GM21619 (cell line): ENCODE results near the gene PDLIM4.

Source experiments
- ATAC-seq: cut with Tn5 transposase; IDR thresholded peaks from one replicate; pipeline ENCODE4 v1.9.1; 2021; ENCODE audit not compliant: unreplicated experiment

The PDLIM4 gene, protein sequence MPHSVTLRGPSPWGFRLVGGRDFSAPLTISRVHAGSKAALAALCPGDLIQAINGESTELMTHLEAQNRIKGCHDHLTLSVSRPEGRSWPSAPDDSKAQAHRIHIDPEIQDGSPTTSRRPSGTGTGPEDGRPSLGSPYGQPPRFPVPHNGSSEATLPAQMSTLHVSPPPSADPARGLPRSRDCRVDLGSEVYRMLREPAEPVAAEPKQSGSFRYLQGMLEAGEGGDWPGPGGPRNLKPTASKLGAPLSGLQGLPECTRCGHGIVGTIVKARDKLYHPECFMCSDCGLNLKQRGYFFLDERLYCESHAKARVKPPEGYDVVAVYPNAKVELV

DNA sequence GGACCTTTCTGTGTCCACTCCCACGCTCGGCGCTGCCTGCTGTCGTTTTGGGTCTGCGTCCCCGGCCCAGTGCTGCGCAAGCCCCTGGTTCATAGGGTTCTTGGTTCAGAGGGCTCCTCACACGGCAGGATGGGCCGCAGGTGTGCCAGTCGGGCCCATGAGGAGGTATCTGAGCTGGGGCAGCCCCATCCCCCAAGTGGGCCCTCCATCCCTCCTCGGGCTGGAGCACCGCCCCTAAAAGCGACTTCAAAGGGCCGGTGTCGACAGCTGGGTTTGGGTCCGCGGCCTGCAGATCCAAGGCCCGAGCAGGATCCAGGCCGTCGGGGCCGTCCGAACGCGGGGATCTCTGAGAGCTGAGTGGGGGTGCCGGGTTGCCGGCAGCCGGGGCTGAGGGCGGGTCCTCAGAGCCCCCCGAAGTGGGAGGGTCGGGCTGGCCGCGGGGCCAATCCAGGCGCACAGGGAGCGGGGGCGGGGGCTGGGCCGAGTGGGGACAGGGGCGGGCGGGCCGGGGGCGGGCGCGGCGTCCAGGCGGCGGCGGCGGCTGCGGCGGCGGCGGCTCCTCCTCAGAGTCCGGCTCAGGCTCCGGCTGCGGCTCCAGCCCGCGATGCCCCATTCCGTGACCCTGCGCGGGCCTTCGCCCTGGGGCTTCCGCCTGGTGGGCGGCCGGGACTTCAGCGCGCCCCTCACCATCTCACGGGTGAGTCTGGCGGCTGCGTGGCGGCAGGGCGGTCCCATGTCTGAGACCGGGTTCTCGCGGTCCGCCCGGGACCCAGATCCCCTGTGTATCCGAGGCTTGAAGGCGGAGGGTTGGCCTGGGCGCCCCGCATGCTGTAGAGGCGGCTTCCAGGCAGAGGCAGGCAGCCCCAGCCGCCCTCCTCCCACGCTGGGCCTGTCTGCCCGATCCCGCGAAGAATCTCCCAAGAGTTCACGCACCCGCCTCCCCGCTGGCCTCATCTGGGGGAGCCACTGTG, at the start of gene PDLIM4:
TSS of gene PDLIM4 (plus strand) at position 566 of the 971 bp plus-strand sequence. CDS start at position 605, 39 bp downstream.
- ATAC-seq = no peak

DNA sequence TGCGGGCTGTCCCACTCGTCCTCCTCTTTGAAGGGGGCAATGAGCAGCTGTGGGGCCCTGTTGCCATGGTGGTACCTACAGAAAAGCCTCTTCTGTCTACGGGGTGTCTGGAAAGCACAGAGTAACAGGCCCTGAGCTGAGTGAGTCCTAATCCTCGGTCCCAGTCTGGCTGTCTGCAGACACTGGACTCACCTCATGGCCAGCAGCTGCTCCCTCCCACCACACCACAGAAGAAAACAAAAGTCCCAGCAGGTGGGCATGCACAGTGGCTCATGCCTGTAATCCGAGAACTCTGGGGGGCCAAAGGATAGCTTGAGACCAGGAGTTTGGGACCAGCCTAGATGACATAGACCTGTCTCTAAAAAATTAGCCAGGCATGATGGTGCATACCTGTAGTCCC, 49.7 kb upstream of the PDLIM4 start:
- ATAC-seq = no peak

DNA sequence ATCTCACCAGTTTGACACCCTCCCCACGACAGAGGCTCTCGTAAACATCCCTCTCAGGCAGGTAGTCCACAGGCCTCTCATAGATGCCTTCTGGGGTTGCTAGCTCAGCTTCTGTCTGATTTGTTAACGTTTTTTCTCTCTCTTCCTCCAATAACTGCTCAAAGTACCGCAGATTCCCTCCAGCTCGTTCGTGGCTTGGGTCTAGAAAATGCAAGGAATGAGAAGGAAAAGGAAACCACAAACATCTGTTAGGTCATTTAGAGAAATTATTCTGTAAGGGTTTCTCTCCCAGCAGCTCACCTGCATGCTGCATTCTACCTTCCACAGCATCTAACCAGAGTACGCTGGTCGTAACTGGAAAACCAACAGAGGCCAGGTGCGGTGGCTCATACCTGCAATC, 48.4 kb upstream of the PDLIM4 start:
- no peak for ATAC-seq

DNA sequence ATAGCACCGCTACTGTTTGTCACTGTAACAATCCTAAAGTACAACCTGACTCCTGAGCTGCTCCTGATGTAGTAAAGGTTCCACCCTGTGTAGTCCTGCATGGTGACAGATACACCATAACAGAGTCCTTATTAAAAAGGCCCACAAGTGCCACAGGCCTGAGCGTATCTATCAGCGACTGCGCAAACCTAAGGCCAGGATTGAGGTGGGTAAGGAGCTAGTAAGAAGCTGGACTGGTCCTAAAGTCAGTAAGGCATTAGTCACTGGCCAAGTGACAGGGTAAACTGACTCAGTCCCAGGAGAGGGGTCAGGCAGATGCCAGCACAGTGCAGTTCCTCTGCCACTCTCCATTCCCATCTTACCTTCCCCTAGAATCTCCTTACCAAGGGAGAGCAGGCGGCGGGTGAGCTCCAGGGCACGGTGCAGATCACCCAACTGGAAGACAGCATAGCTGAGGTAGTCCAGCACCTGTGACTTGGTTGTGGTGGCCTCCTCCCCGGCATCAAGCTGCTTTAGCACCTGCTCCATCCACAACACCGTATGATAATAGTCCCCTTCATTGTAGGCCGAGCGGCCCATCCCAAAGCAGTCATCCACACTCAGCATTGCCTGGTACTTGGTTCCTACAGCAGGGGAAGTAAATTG, 47.5 kb upstream of the PDLIM4 start:
- no peak for ATAC-seq

DNA sequence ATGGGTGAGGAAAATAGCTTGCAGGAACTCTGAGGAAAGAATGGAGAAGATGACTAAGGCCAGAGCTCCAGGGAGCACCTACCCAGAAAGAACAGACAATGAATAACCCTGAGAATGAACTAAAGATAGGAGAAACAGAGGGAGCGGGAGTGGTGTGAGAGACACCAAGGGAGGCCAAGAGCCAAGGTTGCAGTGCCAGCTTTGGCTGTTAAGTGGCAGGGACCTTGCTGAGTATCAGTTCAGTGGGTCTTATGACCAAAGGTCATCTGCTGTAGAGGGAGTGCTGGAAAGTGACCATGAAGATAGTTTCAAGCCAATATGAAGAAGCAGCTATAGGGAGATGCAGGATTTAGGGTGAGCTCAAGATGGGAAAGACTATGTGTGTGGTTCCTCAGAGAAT, 46.6 kb upstream of the PDLIM4 start:
- no peak for ATAC-seq

DNA sequence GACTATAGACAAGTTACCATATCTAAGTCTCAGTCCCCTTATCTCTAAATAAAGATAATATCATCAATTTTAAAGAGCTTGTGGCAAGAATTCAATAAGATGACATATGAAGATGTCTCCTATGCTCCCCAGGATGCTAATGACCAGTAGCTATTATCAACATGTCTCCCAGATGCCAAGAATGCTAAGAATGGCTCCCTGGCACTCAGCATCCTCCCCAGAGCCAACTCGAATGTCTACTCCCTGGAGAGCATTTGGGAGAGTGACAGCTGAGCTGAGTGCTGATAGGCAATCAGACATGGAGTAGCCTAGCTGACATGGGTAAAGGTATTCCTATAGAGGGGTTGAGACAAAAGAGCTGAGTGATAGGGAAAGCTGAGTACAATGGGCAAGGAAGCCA, 45.7 kb upstream of the PDLIM4 start:
- no peak for ATAC-seq

DNA sequence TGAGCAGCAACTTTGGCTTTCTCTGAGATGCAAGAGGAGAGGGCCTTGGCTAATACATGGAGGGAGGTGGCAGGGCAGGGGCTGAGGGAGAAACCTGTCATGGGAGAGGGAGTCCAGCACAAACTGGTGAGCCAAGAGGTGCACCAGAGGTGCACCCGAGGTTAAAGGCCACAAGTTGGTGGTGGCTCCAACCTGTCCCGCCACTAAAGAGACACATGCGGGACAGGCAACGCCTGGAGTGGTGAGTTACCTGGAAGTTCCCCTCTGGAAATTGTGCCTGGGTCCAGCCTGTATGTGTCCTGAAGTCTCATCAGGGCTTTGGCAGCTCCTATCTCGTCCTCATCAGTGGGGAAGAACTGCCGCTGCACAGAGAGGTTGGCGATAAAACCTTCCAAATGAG, 43.8 kb upstream of the PDLIM4 start:
- no peak for ATAC-seq

DNA sequence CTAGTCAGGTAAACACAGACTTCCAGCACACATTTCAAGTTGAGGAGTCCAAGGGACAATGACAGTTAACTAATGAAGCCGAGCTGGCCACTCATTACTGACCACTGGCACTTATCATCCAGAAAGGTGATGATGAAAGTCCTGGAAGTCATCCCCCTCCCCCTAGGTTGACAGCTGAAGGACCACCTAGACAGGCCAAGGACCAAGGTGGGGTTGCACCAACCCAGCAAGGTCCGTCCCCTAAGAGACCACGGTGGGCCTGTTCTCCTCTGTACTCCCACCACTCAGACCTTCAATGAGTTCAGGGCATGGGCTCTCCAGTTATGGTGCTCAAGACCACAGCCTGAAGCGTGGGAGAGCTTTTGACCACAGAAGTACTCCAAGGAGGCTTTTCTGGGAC, 43.0 kb upstream of the PDLIM4 start:
- ATAC-seq = no peak

DNA sequence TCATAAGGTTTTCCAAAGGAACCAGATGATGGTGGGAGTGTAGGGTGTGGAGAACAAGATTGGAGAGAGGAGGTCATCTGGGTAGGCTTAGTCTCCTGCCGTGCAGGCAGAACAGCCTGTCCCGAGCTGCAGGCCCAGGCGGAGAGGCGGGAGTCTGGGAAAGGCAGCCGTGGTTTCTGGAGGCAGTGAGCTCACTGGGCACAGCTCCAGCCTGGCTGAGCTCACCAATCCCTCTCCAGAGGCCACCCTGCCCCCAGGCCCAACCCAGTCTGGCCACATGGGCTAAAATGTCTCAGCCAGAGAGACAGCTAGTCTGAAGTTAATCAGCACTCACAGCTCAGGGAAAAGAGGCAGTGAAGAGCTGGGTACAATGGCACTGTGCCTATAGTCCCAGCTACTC, 42.2 kb upstream of the PDLIM4 start:
- no peak for ATAC-seq

DNA sequence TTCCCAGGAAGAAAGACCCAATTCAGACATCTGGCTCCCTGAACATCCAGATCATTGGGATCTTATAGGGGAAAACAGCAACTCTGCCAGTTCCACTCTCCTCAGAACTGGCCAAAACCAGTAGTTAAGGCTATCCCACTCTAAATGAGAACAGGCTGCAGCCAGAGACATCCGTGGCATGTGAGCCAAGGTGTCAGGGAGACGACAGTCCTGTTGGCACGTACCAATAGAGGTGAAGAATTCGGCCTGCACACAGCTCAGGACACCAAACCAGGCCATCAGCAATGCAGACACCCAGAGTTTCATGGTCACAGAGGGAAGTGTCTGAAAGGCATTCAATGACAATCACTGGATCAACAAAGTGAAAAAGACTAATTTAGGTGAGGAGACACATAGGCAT, 39.2 kb upstream of the PDLIM4 start:
- ATAC-seq = no peak

DNA sequence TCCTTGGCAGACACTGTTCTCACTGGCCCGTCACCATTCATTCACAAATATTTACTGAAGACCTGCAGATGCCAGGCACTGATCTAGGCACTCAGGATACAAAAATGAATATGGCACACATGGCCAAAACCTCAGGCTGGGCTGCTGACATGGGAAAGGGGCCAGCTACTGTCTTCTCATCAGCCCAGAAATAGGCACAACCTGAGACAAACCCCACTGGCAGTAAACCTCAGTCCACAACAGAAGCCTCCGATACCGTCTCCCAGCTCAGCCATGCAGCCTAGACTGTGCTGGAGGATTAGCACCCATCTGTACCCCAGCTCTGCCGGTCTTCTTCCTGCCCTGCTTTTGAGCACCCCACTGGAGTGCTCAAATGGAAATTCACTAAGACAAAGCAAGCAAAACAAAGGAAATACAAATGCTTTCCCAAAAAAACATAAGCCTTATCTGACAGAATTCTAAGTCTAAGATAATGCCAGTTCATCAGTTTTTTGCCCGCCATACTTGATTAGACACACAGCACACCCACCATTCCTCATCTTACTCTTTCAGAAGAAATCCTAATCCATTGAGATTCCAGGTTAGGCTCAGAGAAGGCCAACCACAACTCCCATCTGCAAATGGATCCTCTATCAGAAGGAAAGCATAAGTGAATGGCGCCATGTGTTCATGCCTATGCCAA, 38.1 kb upstream of the PDLIM4 start:
- ATAC-seq = no peak

DNA sequence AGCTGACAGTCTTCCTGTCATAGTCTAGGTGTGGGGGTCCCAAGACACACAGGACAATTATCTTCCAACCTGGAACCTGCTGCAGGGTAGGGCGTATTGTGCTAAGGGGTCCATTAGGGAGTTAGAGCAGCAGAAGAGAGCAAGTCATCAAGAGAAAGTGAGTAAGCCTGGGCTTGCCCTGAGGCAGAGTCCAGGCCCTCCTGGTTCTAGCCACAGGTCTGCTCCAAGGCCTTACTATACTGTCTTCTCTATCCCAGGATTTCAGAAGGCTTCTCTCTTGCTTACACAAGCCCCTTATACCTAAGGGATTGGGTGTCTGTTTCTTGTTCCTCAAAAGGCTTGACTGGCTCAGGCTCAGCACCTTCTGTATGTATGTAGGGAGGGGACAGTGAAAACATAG, 37.5 kb upstream of the PDLIM4 start:
- no peak for ATAC-seq

DNA sequence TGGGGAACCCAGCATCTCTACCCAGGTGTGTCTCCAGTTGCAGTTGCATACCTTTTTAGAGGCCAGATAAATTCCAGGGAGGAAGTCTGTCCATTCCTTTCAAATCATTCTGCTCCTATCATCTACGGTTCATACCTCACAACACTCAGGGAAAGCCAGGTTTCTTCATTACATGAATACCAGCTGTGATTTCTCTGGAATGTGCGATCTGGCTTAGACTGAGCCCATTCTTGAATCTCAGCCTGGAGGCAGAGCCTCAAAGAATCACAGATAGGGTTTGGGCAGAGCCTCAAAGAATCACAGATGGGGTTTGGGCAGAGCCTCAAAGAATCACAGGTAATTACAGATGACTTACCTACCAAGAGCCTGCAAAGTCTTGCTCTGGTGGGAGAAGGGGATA, 37.0 kb upstream of the PDLIM4 start:
- no peak for ATAC-seq

DNA sequence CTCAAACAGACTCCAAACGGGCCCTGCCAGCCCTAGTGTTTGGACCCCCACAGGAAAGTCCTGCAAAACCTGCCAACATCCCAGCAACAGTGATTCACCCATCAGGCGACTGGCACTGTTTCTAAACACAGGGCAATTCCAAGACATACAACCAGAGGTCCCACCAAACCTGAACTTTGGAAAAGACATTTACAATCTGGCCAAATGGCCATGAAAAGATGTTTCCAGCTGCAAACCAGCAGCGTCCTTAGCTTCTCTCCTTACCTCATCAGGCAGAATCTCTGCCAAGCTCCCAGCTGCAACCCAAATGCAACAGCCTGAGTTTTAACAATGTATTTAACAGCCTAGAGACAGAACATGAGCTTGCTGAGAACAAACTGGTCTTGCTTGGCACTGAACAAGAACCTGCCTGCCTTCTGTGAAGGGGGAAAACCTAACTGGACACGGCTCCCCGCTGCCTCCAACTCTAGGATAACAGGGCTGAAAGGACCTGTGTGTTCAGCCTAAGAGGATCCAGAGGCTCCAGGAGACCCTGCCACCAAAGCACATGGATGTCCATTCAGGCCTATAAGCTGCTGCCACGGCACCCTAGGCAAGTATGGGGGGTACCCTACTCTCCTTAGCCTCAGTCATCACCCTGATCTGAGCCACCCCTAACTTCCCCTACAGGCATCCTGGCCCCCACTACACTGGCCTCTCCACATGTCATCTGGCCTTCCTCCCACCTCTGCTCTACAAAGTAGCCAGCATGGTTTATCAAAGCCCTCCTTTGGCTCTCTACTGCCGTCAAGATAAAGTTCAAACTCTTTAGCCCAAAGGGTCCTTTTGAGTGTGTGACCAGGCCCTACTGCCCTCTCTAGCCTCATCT, 35.5 kb upstream of the PDLIM4 start:
- ATAC-seq = no peak

DNA sequence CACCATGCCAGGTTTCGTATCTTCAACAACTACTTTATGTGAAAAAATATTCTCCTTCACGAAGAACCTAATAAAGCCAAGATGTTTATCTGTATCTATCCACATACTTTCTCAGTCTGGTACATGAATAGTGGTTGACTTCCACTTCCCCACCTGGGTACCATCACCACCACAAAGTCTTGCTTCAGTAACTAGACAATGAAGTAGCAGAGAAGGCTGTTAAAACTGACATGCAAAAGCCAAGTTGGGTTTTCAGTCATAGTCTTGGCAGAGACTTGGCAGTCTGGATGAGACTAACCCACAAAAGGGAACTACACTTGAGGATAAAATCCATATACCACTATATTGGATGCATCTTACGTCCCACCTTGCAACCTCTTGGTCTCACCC, 34.9 kb upstream of the PDLIM4 start:
- ATAC-seq = no peak

DNA sequence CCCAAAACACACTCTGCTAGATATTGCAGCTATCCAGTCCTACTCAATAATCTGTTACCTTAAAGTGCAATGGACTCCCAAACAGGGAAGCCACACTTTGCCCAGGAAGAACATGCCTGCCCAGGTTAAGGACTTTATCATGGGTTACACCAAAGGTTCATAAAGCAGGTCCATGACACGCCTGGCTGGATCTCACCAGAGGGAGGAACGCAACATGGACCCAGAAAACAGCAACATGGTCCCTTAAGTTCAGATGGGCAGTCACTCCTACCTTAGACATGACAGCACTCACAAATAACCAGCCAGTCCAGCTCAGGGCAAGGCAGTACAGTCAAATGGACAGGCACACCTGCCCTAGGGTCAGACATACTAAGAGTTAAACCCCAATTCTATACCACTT, 33.6 kb upstream of the PDLIM4 start:
- no peak for ATAC-seq

DNA sequence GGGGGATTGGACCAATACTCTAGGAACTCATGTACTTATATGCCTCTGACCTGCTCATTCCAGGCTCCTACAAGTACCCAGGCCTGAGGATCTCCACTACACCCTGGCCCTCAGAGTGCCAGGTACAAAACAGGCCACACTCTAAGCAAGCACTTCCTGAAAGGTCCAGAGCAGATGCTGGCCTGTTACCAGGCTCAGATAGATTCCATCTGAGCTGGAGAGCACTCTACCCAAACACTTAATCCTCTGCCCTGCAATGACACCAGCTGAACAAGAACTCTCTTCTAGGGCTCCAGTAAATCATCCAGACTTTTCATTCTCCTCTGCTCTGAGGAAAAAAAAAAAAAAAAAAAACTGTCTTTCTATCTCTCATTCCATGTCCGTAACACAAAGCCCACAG, 32.8 kb upstream of the PDLIM4 start:
- no peak for ATAC-seq

DNA sequence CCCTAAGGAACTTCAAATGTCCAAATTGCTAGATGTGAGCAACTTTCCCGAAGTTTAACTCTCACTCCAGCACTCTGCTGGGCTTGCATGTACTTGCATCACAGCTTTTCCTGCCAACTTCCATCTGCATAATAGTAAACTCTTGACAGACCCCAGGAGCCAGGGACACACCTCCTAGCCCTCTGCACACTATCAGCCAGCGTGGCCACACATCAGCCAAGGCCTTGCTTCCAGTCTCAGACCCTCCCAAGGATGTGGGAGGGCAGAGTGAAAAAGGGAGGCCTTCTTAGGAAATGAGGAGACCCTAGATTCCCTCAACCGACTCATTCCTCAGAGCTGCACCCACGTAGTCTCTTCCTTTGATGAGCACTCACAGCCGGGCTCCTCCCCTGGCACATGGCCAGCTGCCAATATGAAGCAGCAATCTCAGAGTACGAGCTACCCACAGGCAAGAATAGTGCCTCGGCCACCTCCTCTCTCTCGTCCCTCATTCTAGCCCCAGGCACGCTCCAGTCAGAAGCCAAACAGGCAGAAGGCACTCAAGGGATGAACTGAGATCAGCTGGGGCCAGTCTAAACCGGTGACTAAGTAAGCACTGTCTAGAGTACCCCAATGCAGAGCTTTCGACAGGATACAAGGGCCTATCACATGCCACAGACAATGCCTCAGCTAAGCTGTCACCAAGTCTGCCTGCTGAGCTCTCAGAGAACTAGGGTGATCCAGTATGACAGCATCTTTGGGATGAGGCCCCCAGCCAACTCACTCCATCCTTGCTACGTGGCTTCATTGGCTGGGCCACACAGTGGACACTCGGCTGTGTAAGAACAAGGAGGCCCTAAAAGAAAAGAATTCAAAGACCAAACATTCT, 32.1 kb upstream of the PDLIM4 start:
- no peak for ATAC-seq

DNA sequence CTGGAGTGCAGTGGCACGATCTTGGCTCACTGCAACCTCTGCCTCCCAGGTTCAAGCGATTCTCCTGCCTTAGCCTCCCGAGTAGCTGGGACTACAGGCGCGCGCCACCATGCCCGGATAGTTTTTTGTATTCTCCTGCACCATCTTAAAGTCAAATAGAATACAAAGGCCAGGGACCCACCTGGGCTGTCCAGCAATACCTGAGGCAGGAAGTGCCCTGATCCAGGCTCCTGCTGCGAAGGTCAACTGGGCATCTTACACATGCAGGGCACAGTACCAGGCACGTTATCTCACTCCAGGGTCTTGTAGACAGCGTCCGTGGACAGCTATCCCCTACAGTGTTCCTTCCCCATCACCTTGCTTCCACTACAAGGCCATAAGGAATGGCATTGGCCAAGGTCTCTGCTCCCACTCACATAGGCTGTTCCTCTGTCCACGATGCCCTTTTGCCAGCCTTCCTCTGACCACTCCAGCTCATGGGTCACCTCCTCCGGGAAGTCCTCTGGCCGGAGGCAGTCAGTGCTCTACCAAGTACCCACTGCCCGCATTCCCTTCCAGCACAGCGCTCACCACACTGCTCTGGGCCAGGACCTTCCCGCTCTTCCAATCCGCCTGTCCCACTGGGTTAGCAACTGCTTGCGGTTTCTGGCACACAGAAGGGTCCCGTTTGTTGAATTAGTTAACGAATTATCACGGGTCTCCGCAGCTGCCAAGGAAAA, 30.8 kb upstream of the PDLIM4 start:
- ATAC-seq = no peak
